Mesothelial cell of epicardium (in vitro differentiated cells): ENCODE results near the gene SLC26A8. TPM values are rescaled to one million over a fixed set of nuclear protein-coding genes. Genes with fewer than 3 reads are reported as not detected.
A peak's percentile ranks its signal among the peaks of the same experiment; 100 is the strongest.

Experiments
- DNase-seq, 2 experiments: peaks; one replicate each; pipeline ENCODE4 v3.0.0; 2021; ENCODE audit warnings: low spot score in 2 of 2; ENCODE audit not compliant: unreplicated experiment in 2 of 2
- H3K27ac Mint-ChIP-seq: 2 replicates; pipeline ENCODE4 v1.8.0; 2021; ENCODE audit warnings: mixed read lengths
- H3K27me3 Mint-ChIP-seq: 2 replicates; pipeline ENCODE4 v1.8.0; 2021; ENCODE audit warnings: low read depth, mixed read lengths
- H3K36me3 Mint-ChIP-seq: 2 replicates; pipeline ENCODE4 v1.8.0; 2021; ENCODE audit warnings: mixed read lengths
- H3K4me1 Mint-ChIP-seq: 2 replicates; pipeline ENCODE4 v1.8.0; 2021; ENCODE audit warnings: mixed read lengths
- H3K4me3 Mint-ChIP-seq: 2 replicates; pipeline ENCODE4 v1.8.0; 2021; ENCODE audit warnings: mild to moderate bottlenecking, moderate library complexity, mixed read lengths
- H3K9me3 Mint-ChIP-seq: 2 replicates; pipeline ENCODE4 v1.8.0; 2021; ENCODE audit warnings: mixed read lengths
- total RNA-seq: library from RNA; stranded (reverse); gene quantifications from 3 replicates; pipeline ENCODE4 v1.2.1, GENCODE V29; 2021
- TF ChIP-seq, protein P1 (sequence below): fragments of 200-600 bp; sonication (generic); IDR thresholded peaks from one replicate; pipeline ENCODE4 v1.5.0; 2021; ENCODE audit warnings: antibody characterized with exemption; ENCODE audit not compliant: unreplicated experiment

SLC26A8 gene
- total RNA-seq, 1 donor from 2014 or later = 0.29 TPM

DNA sequence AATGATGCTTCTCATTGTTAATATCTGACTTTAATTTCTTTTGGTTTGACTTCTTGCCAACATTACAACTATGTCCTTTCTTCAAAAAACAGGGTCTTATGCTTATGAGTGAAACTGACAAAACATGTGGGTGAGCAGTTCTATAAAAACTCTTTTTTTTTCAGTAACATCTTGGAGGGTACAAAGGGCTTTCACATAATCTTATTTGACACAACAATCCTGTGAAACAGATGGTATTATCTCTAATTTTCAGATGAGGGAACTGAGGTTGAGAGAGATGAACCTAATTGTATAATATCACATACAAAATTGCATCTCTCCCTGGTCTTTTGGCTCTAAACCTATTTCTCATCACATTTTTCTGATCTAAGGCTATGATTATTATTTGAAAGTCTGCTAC lies 41.5 kb upstream of the SLC26A8 start:
- no peaks in the 10 kb centered on the region for H3K27me3 Mint-ChIP-seq
- no peak for DNase-seq
- TF ChIP-seq, protein P1, sequence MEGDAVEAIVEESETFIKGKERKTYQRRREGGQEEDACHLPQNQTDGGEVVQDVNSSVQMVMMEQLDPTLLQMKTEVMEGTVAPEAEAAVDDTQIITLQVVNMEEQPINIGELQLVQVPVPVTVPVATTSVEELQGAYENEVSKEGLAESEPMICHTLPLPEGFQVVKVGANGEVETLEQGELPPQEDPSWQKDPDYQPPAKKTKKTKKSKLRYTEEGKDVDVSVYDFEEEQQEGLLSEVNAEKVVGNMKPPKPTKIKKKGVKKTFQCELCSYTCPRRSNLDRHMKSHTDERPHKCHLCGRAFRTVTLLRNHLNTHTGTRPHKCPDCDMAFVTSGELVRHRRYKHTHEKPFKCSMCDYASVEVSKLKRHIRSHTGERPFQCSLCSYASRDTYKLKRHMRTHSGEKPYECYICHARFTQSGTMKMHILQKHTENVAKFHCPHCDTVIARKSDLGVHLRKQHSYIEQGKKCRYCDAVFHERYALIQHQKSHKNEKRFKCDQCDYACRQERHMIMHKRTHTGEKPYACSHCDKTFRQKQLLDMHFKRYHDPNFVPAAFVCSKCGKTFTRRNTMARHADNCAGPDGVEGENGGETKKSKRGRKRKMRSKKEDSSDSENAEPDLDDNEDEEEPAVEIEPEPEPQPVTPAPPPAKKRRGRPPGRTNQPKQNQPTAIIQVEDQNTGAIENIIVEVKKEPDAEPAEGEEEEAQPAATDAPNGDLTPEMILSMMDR = no peak
- H3K4me1 Mint-ChIP-seq = peaks cover 53% of the 10 kb centered on the region
- peaks cover 4% of the 10 kb centered on the region for H3K36me3 Mint-ChIP-seq
- H3K4me3 Mint-ChIP-seq = no peak overlapping the region
- peak overlapping the region; percentile 83 for H3K27ac Mint-ChIP-seq
- no peaks in the 10 kb centered on the region for H3K9me3 Mint-ChIP-seq

DNA sequence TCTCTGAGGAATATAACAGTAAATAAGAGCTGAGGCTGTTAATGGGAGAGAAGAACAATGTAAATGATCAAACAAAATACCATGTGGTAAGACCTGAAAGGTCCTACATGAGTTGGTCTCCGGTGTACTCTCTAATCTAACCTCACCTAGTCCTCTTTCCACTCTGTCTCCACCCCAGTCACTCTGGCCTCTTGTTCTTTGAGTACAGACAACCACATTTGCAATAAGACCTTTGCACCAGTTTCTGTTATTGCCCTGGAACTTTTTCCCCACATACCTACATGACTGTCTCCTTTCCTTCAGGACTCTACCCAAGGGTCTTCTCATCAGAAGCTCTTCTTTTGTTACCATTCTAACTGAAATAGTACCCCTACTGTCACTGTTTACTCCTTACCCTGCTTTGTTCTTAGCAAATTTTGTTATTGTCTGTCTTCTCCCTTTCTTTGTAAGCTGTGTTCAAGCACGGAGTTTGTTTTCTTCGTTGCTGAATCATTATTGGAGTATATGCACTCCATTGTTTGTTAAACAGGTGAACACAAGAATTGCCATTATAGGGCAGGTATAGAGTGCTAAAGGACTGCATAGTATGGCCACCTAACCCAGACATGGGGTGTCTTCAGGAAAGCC lies 40.4 kb upstream of the SLC26A8 start:
- TF ChIP-seq, protein P1 = no peak
- Mint-ChIP-seq H3K4me3 (no peak overlapping the region), H3K9me3 (no peaks in the 10 kb centered on the region), H3K27me3 (no peaks in the 10 kb centered on the region), H3K36me3 (peaks cover 9% of the 10 kb centered on the region), H3K27ac (peak overlapping the region; percentile 83), H3K4me1 (peaks cover 50% of the 10 kb centered on the region)
- no peak for DNase-seq

DNA sequence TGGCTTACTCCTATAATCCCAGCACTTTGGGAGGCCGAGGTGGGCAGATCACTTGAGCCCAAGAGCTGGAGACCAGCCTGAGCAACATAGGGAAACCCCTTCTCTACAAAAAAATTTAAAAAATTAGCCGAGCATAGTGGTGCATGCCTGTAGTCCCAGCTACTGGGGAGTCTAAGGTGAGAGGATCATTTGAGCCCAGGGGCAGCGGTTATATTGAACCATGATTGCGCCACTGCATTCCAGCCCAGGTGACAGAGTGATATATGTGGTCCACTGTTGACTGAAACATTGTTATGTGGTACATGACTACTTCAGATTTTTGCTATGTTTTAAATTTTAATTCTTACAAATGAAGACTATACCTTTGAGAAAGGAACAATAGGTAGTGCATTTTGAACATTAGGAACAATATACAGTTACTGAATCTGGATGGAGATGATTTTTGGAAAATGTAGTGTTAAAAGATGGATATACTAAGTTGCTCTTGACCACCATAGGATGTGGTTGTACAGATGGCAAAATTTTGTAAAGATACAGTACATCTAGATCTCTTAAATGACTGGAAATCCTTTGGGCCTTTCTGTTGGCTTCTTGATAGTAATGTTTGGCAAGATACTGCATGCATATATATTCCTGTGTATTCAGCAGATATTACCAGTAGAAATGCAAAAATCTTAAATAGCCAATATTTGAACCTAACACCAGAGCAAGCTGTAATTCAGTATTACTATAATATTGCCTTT lies 39.0 kb upstream of the SLC26A8 start:
- DNase-seq = no peak
- Mint-ChIP-seq H3K27me3 (no peaks in the 10 kb centered on the region), H3K4me1 (peaks cover 44% of the 10 kb centered on the region), H3K4me3 (no peak overlapping the region), H3K27ac (no peak overlapping the region), H3K36me3 (peaks cover 16% of the 10 kb centered on the region), H3K9me3 (no peaks in the 10 kb centered on the region)
- TF ChIP-seq, protein P1 = no peak

DNA sequence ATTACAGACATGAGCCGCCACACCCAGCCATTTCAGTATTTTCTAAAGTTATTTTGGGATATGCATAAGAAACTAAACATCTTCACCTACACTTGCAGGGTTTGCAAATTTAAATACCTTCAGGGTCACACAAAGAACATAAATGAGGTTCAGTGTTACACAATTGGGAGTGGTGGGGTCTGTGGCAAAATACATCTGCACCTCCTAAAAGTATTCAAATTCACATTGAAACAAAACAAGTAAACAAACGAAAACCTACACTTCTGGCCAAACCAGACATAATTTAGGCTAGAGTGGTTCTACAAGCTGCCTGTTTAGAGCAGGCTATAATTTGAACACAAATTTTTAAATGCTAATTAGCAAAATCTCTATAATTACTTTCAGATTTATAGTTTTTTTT lies 37.8 kb upstream of the SLC26A8 start:
- Mint-ChIP-seq H3K36me3 (peaks cover 19% of the 10 kb centered on the region), H3K27ac (no peak overlapping the region), H3K4me1 (peaks cover 33% of the 10 kb centered on the region), H3K27me3 (no peaks in the 10 kb centered on the region), H3K9me3 (no peaks in the 10 kb centered on the region), H3K4me3 (no peak overlapping the region)
- TF ChIP-seq, protein P1 = no peak
- DNase-seq = no peak

DNA sequence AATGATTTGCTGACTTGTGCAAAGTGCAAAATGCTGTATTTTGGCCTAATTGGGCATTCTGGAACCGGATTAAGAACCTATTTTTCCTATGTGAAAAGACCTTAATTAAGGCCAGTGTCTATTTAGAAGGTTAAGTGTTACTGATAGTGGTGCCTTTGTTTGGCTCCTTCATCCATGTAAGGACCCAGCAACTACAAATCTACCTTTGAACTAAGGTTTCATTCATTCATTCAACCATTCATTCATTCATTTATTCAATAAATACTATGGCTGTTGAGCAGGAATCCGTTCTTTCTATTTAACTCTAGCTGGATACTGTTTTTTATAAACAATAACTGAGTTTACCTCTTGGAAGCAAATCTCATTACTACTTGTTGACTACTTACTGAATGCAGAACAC lies 36.8 kb upstream of the SLC26A8 start:
- H3K27ac Mint-ChIP-seq = peak overlapping the region; percentile 40
- peaks cover 19% of the 10 kb centered on the region for H3K36me3 Mint-ChIP-seq
- H3K4me3 Mint-ChIP-seq = no peak overlapping the region
- TF ChIP-seq, protein P1 = no peak
- H3K4me1 Mint-ChIP-seq = peaks cover 26% of the 10 kb centered on the region
- H3K9me3 Mint-ChIP-seq = no peaks in the 10 kb centered on the region
- no peak for DNase-seq
- H3K27me3 Mint-ChIP-seq = no peaks in the 10 kb centered on the region
